ENCODE measurements around the gene ACAD8. TPM values are rescaled to one million over a fixed set of nuclear protein-coding genes. Genes with fewer than 3 reads are reported as not detected.

ACAD8 gene
- total RNA-seq, 1 donor from 2014 or later = 28.6 TPM

DNA sequence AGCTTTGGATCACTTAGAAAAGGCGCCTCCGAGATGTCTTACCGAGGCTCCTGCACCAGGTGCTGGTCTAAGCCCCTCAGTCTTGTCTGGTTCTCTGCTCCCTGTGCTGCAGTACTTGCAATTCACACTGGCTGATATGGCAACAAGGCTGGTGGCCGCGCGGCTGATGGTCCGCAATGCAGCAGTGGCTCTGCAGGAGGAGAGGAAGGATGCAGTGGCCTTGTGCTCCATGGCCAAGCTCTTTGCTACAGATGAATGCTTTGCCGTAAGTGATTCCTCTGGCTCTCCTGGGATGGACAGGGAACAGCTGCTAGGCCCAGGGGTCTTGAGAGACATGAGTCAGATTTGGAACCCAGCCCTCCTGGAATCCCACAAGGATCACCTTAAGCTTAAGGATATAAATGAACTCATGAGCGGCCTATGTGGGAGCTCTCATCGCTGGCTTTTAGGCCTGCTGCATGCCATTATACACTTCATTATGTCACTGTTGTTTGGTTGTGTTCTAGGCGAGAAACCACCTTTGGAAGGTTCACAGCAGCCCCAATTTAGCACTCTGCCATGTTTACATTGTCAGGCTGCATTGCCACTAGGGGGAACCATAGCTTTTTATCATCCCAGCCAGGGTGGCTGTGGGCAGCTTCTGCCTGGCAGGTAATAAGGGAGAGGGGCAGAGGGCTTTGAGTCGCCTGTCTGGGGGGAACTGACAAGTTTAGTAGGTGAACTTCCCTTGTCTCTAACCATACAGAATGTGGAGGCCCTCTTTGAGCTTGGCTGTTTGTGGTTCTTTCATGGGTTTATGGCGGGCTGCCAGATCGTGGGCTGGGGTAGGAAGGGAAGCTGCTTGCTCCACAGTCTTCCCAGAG lies 8.5 kb downstream of the ACAD8 start:
- no peaks in the 10 kb centered on the region for H3K9me3 ChIP-seq
- no peak overlapping the region for H3K4me3 ChIP-seq
- no peaks in the 10 kb centered on the region for H3K4me1 ChIP-seq
- intact Hi-C loops (cut with DNase I) = no loop called here
- H3K27ac ChIP-seq = no peak overlapping the region
- H3K36me3 ChIP-seq = peaks cover 41 to 62% of the 10 kb centered on the region in 2 donors
- no peaks in the 10 kb centered on the region for H3K27me3 ChIP-seq
- TF ChIP-seq, protein P1, sequence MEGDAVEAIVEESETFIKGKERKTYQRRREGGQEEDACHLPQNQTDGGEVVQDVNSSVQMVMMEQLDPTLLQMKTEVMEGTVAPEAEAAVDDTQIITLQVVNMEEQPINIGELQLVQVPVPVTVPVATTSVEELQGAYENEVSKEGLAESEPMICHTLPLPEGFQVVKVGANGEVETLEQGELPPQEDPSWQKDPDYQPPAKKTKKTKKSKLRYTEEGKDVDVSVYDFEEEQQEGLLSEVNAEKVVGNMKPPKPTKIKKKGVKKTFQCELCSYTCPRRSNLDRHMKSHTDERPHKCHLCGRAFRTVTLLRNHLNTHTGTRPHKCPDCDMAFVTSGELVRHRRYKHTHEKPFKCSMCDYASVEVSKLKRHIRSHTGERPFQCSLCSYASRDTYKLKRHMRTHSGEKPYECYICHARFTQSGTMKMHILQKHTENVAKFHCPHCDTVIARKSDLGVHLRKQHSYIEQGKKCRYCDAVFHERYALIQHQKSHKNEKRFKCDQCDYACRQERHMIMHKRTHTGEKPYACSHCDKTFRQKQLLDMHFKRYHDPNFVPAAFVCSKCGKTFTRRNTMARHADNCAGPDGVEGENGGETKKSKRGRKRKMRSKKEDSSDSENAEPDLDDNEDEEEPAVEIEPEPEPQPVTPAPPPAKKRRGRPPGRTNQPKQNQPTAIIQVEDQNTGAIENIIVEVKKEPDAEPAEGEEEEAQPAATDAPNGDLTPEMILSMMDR (IDR thresholded peaks at IDR 0.05) = peak in 2 of 3 experiments; percentile 7 to 16
- no peak for DNase-seq (ENCODE audit: low spot score in 2 of 2)

DNA sequence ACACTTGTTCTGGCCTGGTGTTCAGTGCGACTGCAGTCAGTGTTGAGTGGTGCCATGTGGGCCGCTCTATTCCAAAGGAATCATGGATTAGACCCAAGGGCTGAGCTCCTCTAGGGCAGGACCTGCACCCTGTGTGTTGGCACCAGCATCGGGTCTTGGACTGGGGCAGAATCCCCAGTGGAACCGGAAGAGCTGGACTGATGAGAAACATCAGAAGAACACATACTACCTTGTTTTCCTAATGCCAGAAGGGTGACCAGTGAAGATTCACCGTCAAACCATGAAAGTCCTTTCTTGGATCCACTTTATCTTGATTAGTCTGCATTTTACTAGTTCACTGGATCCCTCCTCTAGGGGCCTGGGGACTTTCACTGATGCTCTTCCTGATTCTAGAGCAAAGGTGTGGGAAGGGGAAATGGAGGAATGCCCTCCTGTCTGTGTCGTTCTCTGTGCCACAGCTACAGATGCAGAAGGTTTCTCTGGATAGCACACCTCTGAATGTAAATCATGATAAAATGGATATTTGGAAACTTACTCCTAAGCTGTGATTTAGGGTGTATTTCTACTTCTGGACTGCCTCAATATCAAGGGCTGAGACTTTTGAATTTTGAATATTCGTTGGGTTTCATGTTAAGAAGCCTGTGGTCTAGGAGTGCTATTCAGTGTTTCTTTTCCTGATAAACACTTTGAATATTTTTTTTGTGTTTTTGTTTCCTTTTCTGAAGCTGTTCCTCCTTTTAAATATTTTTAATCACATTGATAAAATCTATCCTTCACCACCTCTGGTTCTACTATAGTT lies 11.8 kb downstream of the ACAD8 start:
- DNase-seq (ENCODE audit: low spot score in 2 of 2) = no peak
- intact Hi-C loops (cut with DNase I) = no loop called here
- Histone ChIP-seq H3K4me1 (no peaks in the 10 kb centered on the region), H3K4me3 (no peak overlapping the region), H3K27me3 (no peaks in the 10 kb centered on the region), H3K9me3 (no peaks in the 10 kb centered on the region), H3K36me3 (peaks cover 27 to 38% of the 10 kb centered on the region in 2 donors), H3K27ac (no peak overlapping the region)
- TF ChIP-seq, protein P1 (IDR thresholded peaks at IDR 0.05) = no peak

DNA sequence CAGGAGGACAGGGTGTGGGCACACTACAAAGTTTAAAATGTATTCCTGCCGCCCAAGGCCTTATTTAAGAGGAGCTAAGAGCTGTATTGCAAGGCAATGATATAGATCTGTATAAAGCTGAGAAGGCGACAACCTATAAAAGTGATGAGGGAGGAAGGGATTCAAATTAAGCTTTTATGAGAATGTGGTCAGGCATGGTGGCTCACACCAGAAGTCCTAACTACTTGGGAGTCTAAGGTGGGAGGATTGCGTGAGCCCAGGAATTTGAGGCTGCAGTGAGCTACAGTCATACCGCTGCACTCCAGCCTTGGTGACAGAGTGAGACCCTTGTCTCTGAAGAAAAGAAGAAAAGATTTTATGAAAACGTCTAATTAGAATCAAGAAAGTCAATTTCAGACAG lies 13.1 kb downstream of the ACAD8 start:
- TF ChIP-seq, protein P1 (IDR thresholded peaks at IDR 0.05) = no peak
- intact Hi-C loops (cut with DNase I) = no loop called here
- no peaks in the 10 kb centered on the region for H3K9me3 ChIP-seq
- no peaks in the 10 kb centered on the region for H3K4me1 ChIP-seq
- peaks cover 19 to 30% of the 10 kb centered on the region in 2 donors for H3K36me3 ChIP-seq
- no peak overlapping the region for H3K27ac ChIP-seq
- DNase-seq (ENCODE audit: low spot score in 2 of 2) = no peak
- no peaks in the 10 kb centered on the region for H3K27me3 ChIP-seq
- H3K4me3 ChIP-seq = no peak overlapping the region

DNA sequence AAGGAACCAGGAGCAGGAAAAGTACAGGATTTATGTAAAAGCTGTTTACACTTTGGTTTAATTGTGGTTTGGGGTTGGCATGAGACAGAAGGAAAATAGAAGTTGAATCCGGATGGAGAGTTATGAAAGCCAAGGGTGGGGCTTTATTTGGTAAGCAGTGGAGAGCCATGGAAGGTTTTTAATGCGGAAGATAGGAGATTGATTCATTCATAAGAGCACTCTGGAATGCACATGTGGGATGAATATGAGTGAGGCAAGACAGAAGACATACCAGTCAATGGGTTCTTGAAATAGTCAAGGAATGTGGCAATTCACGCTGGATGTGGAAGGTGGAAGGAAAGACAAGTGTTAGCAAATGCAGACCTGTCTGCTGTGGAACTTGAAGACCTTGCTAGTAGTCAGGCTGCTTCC lies 13.5 kb downstream of the ACAD8 start:
- no peak overlapping the region for H3K27ac ChIP-seq
- intact Hi-C loops (cut with DNase I) = no loop called here
- H3K36me3 ChIP-seq = peaks cover 15 to 26% of the 10 kb centered on the region in 2 donors
- TF ChIP-seq, protein P1 (IDR thresholded peaks at IDR 0.05) = no peak
- no peaks in the 10 kb centered on the region for H3K27me3 ChIP-seq
- H3K4me1 ChIP-seq = no peaks in the 10 kb centered on the region
- no peak overlapping the region for H3K4me3 ChIP-seq
- no peak for DNase-seq (ENCODE audit: low spot score in 2 of 2)
- no peaks in the 10 kb centered on the region for H3K9me3 ChIP-seq

DNA sequence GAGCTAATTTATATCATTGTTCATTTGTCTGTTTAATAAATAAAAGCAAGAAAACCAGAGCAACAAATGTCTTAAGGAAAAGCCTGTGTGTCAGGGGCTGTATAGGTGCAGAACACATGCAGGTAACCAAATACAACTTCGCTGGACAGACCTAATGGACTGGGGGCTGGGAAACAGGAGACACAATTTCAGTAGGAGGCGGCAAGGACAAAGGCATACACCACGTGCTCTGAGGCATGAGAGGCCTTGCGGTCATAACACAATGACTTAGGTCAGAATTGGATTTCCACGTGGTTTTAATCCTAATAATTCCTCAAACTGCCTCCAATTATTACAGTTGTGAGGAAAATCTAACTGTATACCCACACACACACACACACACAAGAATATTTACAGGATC lies 14.1 kb downstream of the ACAD8 start:
- Histone ChIP-seq H3K4me1 (no peaks in the 10 kb centered on the region), H3K4me3 (no peak overlapping the region), H3K9me3 (no peaks in the 10 kb centered on the region), H3K36me3 (peaks cover 9 to 20% of the 10 kb centered on the region in 2 donors), H3K27me3 (no peaks in the 10 kb centered on the region), H3K27ac (no peak overlapping the region)
- no peak for DNase-seq (ENCODE audit: low spot score in 2 of 2)
- TF ChIP-seq, protein P1 (IDR thresholded peaks at IDR 0.05) = no peak
- intact Hi-C loops (cut with DNase I) = no loop called here
